ENCODE results near the gene SMIM34. TPM values are rescaled to one million over a fixed set of nuclear protein-coding genes. Genes with fewer than 3 reads are reported as not detected.

The SMIM34 gene
- total and polyA plus RNA-seq, 8 donors: not detected

GRCh38 chr21:34372321-34372720 is 51.4 kb downstream of the SMIM34 start:
- intact Hi-C loops (cut with DNase I): no loop called here
- H3K27ac ChIP-seq: no peak overlapping the region
- no peaks in the 10 kb centered on the region for H3K27me3 ChIP-seq
- TF ChIP-seq CTCF (IDR thresholded peaks at IDR 0.05): no peak
- no peaks in the 10 kb centered on the region for H3K9me3 ChIP-seq
- ATAC-seq: no peak
- no peak overlapping the region for H3K4me3 ChIP-seq
- no peaks in the 10 kb centered on the region for H3K36me3 ChIP-seq
- no peaks in the 10 kb centered on the region for H3K4me1 ChIP-seq
- DNase-seq: peak in 2 of 6 donors; percentile 3 to 12
- no peak for FAIRE-seq
- 75 to 81% methylated on average over 5 of the region's 5 CpGs for WGBS, 2 donors

GRCh38 chr21:34369741-34370140 is 54.0 kb downstream of the SMIM34 start:
- WGBS, 2 donors: 17 to 31% methylated on average over 1 of the region's 1 CpG
- no peak for TF ChIP-seq CTCF (IDR thresholded peaks at IDR 0.05)
- no peak for DNase-seq
- FAIRE-seq: no peak
- H3K36me3 ChIP-seq: no peaks in the 10 kb centered on the region
- no peaks in the 10 kb centered on the region for H3K9me3 ChIP-seq
- H3K4me3 ChIP-seq: no peak overlapping the region
- H3K4me1 ChIP-seq: no peaks in the 10 kb centered on the region
- ATAC-seq: no peak
- H3K27me3 ChIP-seq: no peaks in the 10 kb centered on the region
- intact Hi-C loops (cut with DNase I): no loop called here
- H3K27ac ChIP-seq: no peak overlapping the region

Other genes with a start within 250 kb of the SMIM34 start
- gene KCNE2, start 59.9 kb downstream of the SMIM34 start, total RNA-seq: not detected
- not detected for gene KCNE2, start 59.9 kb downstream of the SMIM34 start, polyA plus RNA-seq
- gene SMIM11, start 48.4 kb downstream of the SMIM34 start, total RNA-seq: 10 to 100 TPM in 1 of 6 donors, 1 to 10 TPM in 5; 2.3 to 10.8 (median 4.9) TPM
- 1 to 10 TPM; 1.3 to 3.3 TPM for gene SMIM11, start 48.4 kb downstream of the SMIM34 start, polyA plus RNA-seq
- gene KCNE1, start 88.3 kb upstream of the SMIM34 start, total RNA-seq: under 1 TPM; 0.20 to 0.75 (median 0.31) TPM
- gene KCNE1, start 88.3 kb upstream of the SMIM34 start, polyA plus RNA-seq: under 1 TPM; 0.05 to 0.30 TPM
- 10 to 100 TPM in 5 of 6 donors, 1 to 10 TPM in 1; 9.5 to 19.7 (median 14.9) TPM for gene RCAN1, start 191.2 kb upstream of the SMIM34 start, total RNA-seq
- 10 to 100 TPM in 1 of 2 donors, 1 to 10 TPM in 1; 9.5 to 15.3 TPM for gene RCAN1, start 191.2 kb upstream of the SMIM34 start, polyA plus RNA-seq
- gene CLIC6, start 245.0 kb upstream of the SMIM34 start, total RNA-seq: 10 to 100 TPM in 1 of 6 donors, 1 to 10 TPM in 5; 1.0 to 13.2 (median 2.0) TPM
- 1 to 10 TPM; 5.2 to 5.5 TPM for gene CLIC6, start 245.0 kb upstream of the SMIM34 start, polyA plus RNA-seq